HG03066 (cell line): ENCODE results near the gene ADSL.
"Not testable (repeated sequence)": the region's sequence is repeated elsewhere in the genome, so short reads cannot be mapped to it uniquely, and the experiment has no call there.

ENCODE experiments used
- ATAC-seq: cut with Tn5 transposase; IDR thresholded peaks from one replicate; pipeline ENCODE4 v1.9.1; 2021; ENCODE audit warnings: low read depth; ENCODE audit not compliant: unreplicated experiment

Gene ADSL

DNA sequence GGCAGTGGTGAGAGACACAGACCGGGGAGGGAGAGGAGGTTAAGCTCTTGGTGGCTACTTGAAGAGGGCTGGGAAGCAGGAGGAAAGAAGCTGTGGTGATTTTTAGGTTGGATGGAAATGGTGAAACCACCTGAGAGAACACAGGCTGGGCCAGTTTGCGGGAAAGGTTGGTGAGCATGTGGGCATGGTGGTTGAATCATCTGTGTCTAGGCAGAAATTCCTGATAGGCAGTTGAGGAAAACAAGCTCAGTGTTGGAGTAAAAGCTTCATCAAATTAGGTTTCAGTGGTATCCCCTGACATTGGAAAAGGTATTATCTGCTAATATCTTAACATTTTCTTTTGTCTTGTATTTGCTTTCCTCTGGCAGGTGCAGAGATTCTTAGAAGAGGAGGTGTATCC, 19.8 kb downstream of the ADSL start:
- ATAC-seq = no peak

DNA sequence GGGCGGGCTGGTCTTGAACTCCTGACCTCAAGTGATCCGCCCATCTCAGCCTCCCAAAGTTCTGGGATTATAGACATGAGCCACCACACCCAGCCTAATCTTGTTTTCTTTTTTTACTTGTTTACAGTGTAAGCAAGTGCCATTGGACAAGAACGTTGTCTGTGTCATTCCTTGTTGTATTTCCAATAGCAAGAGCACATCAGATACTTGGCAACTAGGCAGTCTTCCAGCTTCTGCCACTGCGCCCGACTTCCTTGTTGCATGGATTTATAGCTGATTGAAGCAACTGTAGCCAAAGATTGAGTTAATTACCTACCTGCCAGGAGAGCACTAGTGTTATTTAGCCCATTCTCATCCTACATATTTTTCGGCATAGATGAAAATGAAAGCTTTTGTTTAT, 21.0 kb downstream of the ADSL start:
- ATAC-seq = no peak

DNA sequence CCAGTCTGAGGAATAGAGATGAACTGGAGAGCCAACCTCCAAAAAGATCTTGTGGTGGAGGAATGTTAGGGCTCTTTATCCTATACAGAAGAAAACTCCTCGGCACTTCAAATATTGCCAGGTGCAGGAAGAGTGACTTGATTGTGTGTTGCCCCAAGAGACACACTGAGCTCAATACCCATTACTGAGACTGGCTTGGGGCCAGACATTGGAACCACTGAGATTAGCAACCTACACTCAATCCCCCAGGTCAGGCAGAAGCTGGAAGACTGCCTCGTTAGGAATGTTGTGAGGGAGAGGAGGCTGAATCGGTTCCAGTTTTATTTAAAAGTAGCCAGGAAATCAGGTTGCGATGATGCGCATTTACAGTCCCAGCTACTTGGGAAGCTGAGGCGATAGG, 21.7 kb downstream of the ADSL start:
- ATAC-seq = no peak

DNA sequence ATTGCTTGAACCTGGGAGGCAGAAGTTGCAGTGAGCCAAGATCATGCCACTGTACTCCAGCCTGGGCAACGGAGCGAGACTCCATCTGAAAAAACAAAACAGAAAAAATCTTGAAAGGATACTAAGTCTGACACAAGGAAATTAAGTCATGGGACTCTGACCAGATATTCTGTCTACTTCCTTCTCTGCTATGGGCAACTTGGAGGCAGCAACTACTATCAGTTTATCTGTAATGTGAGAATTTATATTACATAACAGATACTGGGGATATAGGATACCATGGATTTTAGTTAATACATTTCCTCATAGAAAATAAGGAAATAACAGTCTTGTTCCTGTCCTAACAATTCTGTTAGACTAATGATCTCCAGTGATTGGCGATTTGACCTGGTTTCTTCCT, 22.5 kb downstream of the ADSL start:
- ATAC-seq = no peak

DNA sequence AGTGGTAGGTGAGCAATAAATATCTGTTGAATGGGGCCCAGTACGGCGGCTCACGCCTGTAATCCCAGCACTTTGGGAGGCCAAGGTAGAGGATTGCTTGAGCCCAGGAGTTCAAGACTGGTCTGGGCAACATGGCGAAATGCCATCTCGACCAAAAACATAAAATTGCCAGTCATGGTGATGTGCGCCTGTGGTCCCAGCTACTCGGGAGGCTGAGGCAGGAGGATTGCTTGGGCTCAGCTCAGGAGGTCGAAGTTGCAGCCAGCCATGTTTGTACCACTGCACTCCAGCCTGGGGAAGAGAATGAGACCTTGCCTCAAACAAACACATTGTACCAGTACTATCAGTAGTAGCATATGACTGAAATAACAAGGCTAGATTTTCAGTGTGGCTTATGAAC, 28.3 kb downstream of the ADSL start:
- no peak for ATAC-seq

DNA sequence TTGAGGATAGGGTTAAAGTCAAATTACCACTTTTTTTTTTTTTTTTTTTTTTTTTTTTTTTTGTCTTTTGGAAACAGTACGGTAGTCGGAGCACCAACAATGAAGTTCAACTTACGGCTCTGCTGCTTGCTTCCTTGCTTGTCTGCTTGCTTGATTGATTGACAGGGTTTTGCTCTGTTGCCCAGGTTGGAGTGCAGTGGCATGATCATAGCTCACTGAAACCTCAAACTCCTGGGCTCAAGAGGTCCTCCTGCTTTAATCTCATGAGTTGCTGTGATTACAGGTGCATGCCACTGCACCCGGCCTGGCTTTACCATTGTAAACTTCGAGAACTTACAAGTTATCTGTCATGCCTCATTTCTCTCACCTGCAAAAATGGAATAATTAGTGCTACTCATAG, 29.8 kb downstream of the ADSL start:
- ATAC-seq = no peak

DNA sequence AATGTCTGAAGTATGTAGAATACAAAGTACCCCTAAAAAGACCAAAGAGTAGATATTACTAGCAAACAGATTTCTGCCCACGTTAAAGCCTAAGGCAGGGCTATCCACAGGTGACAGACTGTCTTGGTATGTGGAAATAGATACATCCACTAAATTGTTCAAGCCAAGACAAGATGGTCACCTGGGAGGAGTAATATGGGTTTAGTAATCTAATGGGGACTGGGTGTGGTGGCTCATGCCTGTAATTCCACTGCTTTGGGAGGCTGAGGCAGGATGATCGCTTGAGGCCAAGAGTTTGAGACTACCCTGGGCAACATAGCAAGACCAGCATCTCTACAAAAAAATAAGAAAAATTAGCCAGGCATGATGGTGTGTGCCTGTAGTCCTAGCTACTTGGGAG, 31.6 kb downstream of the ADSL start:
- ATAC-seq = no peak

DNA sequence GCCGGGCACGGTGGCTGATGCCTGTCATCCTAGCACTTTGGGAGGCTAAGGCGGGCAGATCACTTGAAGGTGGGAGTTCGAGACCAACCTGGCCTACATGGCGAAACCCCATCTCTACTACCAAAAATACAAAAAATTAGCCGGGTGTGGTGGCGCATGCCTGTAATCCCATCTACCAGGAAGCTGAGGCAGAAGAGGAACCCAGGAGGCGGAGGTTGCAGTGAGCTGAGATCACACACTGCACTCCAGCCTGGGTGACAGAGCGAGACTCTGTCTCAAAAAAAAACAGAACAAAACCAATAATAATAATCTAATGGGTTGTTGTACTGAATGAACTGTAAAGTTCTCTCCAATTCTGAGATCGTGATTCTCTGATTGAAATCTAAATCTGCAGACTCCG, 32.1 kb downstream of the ADSL start:
- ATAC-seq = not testable (repeated sequence)

DNA sequence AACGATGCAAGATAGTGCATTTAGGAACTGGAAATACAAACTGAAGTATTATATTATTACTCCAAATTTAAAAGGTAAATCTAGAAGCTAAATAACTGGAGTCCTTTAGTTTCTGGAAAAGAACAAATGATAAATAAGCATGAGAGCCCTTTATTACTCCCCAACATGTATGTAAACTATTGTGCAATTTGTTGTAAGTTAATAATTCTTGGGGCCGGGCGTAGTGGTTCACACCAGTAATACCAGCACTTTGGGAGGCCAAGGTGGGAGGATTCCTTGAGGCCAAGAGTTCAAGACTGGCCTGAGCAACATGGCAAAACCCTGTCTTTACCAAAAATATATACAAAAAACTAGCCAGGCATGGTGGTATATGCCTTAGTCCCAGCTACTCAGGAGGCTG, 35.2 kb downstream of the ADSL start:
- no peak for ATAC-seq

DNA sequence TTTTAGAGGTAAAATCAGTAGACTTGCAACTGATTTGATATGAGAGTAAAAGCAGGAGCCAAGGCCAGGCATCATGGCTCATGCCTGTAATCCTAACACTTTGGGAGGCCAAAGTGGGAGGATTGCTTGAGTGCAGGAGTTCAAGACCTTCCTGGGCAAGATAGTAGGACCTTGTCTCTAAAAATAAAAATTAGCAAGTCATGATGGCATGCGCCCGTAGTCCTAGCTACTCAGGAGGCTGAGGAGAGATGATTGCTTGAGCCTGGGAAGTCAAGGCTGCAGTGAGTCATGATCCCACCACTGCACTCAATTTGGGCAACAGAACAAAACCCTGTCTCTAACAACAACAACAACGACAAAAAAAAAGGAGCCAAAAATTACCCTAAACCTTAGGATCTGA, 37.6 kb downstream of the ADSL start:
- ATAC-seq = no peak

DNA sequence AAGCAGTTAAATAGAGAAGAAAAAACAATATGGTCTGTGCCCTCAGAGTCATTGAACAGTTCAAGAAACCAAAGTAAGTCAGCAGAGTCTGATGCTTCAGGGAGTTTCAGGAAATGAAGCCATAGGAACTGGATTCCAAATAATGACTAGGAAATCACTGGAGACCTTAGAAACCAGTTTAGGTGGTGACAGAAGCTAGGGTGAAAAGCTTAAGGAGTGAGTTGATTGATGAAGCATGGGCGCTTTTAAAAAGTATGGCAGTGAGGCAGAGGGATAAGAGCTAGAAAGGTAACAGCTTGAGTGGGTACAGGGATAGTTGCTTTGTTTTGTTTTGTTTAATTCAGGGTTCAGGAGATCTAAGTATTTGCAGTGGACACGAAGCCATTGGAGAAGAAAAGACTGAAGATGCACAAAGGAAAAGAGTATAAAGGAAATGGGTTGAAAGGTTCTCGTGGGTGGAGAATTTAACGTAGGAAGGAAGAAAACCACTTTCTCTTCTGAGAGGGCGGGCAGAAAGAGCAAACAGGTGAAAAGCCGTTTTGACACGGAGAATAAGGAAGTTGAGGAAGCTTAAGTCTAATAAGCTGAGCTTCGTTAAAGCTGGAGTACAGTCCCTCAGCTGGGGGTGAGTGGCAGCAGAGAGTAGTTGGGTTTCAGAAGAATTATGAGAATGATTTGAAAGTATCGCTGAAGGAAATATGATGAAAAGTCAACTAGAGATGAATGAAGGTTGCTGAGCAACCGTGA, 38.9 kb downstream of the ADSL start:
- ATAC-seq = no peak

DNA sequence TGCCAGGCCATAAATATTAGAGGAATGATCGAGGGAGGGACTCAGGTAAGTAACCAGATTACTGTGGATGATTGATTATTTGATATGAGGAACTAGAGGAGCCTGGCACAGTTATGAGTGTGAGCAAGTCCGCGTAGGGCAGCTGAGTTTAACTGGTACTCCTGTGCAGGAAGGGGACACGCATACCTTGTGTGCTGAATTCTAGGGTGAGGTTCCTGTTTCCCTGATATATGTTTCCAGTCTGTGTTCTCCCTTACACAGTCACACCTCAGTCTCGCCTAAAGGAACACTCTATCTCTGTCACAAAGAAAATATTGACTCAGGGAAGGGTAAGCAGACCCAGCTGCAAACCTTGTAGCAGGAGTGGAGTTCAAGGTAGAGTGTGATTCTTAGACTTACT, 41.4 kb downstream of the ADSL start:
- ATAC-seq = no peak

DNA sequence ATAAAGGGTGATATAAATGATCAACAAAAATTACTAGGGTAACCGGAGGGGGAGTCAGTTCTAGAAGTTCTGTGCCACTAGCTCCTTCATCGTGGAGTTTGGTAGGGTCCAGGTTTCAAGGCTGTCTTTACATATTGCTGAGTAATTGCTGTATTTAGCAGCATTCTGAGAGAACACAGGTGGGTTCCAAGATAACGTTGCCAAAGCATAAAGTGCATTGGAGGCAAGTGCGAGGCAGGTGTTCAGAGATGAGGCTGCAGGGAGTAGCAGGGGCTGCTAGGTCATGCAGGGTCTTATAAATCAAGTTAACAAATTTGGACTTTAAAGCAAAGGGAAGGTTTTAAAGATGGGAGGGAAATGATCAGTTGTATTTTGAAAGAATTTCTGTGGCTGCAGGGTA, 41.9 kb downstream of the ADSL start:
- no peak for ATAC-seq

DNA sequence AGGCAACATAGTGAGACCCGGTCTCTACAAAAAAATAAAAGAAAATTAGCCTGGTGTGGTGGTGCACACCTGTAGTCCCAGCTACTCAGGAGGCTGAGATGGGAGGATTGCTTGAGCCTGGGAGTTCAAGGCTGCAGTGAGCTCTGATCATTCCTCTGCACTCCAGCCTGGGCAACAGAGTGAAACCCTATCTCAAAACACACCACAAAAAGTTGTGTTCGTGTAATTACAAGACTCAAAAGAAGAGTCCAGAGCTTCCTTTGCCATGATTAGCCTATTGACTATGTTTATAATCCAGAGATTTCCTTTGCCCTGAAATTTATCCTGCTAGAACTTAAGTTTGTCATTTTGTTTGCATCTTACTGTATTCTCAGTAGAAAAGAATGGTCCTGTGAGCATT, 45.1 kb downstream of the ADSL start:
- ATAC-seq = no peak

DNA sequence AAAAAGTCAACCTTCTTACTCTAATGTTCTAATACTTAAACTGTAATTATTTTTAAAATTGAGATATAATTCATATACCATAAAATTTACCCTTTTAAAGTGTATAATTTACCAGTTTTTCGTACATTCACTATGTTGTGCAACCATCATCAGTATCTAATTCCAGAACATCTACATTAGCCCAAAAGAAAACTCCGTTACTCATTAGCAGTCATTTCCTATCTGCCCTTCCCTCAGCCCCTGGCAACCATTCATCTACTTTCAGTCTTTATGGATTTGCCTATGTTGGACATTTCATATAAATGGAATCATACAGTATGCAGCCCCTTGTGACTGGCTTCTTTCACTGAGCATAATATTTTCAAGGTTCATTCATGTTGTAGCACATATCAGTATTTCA, 46.3 kb downstream of the ADSL start:
- ATAC-seq = no peak

DNA sequence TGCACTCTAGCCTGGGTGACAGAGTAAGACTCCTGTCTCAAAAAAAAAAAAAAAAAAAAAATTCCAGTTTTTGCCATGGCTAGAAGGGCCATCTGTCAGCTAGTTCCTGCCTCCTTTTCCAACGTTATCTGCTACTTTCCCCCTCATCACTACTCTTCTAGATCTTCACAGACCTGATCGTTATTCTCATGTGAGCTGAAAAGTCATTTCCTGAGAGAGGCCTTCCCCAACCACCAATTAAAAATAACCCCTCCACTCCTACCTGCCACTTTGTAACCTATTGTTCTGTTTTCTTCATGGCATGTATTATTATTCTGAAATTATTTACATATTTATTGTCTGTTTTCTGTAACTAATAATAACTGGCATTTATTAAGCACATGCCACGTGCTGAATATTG, 48.3 kb downstream of the ADSL start:
- ATAC-seq = no peak

DNA sequence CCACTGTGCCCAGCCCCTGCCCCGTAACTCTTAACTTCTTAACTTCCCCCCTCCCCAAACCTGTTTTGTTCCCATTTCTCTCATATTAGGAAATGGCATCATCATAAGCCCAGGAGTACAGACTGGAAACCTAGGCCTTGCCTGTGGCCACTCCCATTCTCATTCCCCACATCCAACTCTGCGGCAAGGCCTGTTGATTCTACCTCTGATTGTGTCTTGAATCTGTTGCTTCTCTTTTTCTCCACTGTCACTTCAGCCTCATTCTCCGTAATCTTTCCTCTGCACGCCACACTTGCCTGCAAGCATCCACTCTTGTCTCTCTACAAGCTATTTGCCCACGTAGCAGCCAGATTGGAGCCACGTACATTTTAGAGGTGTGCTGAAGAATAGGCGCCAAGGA, 49.3 kb downstream of the ADSL start:
- no peak for ATAC-seq

DNA sequence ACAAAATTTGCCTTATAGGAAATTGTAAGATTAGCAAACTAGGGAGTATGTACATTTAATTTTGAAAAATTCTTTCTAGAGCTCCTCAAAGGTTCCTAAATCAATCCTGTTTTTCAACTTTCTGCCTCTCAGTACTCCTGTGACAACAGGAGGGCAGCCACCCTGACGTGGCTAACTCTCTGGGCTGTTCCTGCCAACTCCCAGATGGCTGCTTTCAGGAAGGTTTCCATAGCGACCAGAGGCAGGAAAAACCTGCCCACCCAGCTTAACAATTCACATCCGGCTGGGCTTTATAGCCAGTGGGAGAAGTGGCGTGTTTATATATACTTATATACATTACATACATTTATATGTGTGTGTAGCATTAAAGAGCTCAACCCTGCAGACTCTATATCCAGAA, 50.6 kb downstream of the ADSL start:
- no peak for ATAC-seq

DNA sequence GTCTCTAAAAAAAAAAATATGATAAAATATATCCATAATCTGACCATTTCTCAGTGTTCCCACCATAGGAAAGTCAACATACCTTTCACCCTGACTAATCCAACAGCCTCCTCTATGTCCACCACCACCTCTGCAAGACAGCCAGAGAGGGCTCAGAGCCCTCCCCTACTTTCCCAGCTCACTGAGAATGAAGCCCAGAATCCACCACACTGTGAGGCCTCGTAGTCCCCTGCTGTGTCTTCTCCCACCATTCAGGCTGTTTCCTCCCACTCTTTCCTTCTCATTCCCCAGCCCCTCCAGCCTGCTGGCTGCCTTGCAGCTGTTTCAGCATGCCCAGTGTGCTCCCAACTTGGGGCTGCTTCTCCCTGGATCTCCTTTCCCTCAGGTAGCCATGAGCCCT, 51.1 kb downstream of the ADSL start:
- no peak for ATAC-seq

DNA sequence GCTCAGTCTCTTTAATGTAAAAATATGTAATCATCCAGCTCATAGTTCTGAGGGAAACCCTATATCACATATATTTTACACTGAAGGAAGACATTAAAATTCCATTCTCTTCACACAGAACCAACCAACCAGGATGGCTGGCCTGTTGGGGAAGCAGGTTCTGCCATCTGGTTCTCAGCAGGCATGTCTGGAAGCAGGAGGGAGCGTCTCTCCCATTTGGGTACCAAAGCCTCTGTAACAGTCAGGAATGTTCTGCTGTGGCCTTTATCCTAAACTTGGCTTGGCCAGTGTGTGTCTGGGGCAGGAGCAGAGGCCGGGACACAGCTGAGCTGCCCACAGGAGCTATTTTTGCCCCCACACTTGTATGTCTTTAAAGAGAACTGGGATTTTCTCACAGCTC, 53.3 kb downstream of the ADSL start:
- no peak for ATAC-seq

DNA sequence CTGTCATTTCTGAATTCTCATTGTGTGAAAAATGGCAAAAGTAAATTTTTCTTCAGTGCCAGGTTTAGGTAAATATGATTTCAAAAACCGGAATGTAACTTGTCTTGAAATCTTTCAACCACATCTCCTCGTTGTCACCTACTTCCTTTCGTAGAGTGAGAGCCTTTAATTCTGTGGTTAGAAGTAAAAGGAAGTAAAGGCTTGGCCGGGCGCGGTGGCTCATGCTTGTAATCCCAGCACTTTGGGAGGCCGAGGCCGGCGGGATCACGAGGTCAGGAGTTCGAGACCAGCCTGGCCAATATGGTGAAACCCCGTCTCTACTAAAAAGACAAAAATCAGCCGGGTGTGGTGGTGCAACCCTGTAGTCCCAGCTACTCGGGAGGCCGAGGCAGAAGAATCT, 53.9 kb downstream of the ADSL start:
- no peak for ATAC-seq

DNA sequence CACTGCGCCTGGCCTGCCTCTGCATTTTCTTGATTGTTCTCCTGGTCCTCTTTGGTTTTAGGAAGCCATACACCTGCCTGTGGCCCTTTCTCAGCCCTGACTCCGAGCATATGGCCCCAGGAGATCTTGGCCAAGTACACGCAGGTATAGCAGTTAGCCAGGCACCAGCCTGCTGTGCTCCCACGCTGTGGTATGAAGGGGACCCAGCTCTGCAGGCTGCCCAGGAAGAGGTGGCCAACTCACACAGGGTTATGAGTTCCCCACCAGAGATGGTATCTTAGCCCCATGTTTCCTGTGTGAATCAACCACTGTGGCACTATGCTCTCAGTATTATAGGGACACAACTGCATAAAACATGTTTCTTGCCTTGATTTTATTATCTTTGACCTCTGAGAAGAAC, 55.2 kb downstream of the ADSL start:
- no peak for ATAC-seq

DNA sequence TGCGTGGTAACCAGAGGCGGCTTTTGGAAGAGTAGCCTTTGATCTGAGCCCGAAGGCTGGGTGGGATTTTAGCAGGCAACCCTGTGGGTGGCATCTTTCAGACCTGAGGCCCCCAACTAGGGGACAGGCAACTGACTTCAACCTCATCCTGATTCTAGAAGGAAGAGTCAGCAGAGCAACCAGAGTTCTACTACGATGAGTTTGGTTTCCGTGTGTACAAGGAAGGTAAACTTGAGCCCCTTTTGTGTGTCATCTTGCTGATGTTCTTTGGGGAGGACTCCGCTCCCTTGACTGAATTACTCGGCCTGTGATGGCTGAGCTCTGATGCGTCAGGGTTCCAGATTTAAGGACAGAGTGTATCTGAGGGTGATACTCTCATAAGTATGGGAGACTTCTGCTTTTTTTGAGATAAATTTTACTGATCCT, 55.7 kb downstream of the ADSL start:
- ATAC-seq = no peak
